Nephron progenitor cell (in vitro differentiated cells): ENCODE measurements around the gene UBE2QL1.

Source experiments
- DNase-seq: peaks from one replicate; pipeline ENCODE4 v3.0.0; 2021
- H3K27ac Mint-ChIP-seq: 2 replicates; pipeline ENCODE4 v1.8.0; 2021; ENCODE audit warnings: mild to moderate bottlenecking, moderate library complexity, mixed read lengths
- H3K27me3 Mint-ChIP-seq: 2 replicates; pipeline ENCODE4 v1.8.0; 2021; ENCODE audit warnings: mild to moderate bottlenecking, low read depth, mixed read lengths; ENCODE audit not compliant: poor library complexity
- H3K36me3 Mint-ChIP-seq: 2 replicates; pipeline ENCODE4 v1.8.0; 2021; ENCODE audit warnings: low read depth, mixed read lengths
- H3K4me1 Mint-ChIP-seq: 2 replicates; pipeline ENCODE4 v1.8.0; 2021; ENCODE audit warnings: mixed read lengths
- H3K4me3 Mint-ChIP-seq: 2 replicates; pipeline ENCODE4 v1.8.0; 2021; ENCODE audit warnings: mild to moderate bottlenecking, moderate library complexity, mixed read lengths
- H3K9me3 Mint-ChIP-seq: 2 replicates; pipeline ENCODE4 v1.8.0; 2021; ENCODE audit warnings: mild to moderate bottlenecking, moderate library complexity, mixed read lengths
- CTCF ChIP-seq: fragments of 200-600 bp; sonication (generic); IDR thresholded peaks from 2 replicates; pipeline ENCODE4 v1.5.0; 2021; ENCODE audit warnings: antibody characterized with exemption

Gene UBE2QL1

GRCh38 chr5:6497262-6497661 is 48.6 kb downstream of the UBE2QL1 start:
- Mint-ChIP-seq H3K4me3 (no peak overlapping the region), H3K36me3 (peaks cover under 1% of the 10 kb centered on the region), H3K27me3 (peaks cover 27% of the 10 kb centered on the region), H3K27ac (no peak overlapping the region), H3K9me3 (no peaks in the 10 kb centered on the region), H3K4me1 (peaks cover 15% of the 10 kb centered on the region)
- no peak for DNase-seq
- TF ChIP-seq CTCF, result no peak

GRCh38 chr5:6498968-6499367 is 50.3 kb downstream of the UBE2QL1 start:
- H3K4me3 Mint-ChIP-seq, result no peak overlapping the region
- H3K9me3 Mint-ChIP-seq, result peaks cover 4% of the 10 kb centered on the region
- peaks cover 15% of the 10 kb centered on the region for H3K4me1 Mint-ChIP-seq
- no peak for TF ChIP-seq CTCF
- peaks cover 16% of the 10 kb centered on the region for H3K27me3 Mint-ChIP-seq
- H3K27ac Mint-ChIP-seq, result no peak overlapping the region
- DNase-seq, result no peak
- H3K36me3 Mint-ChIP-seq, result no peaks in the 10 kb centered on the region

GRCh38 chr5:6501701-6502100 is 53.0 kb downstream of the UBE2QL1 start:
- peaks cover 1% of the 10 kb centered on the region for H3K4me1 Mint-ChIP-seq
- no peaks in the 10 kb centered on the region for H3K36me3 Mint-ChIP-seq
- H3K27me3 Mint-ChIP-seq, result peaks cover 11% of the 10 kb centered on the region
- DNase-seq, result no peak
- H3K4me3 Mint-ChIP-seq, result no peak overlapping the region
- no peak for TF ChIP-seq CTCF
- H3K9me3 Mint-ChIP-seq, result peaks cover 4% of the 10 kb centered on the region
- no peak overlapping the region for H3K27ac Mint-ChIP-seq

- peaks cover 11% of the 10 kb centered on the region for H3K27me3 Mint-ChIP-seq
- TF ChIP-seq CTCF, result no peak
Measured at GRCh38 chr5:6502421-6502820, 53.8 kb downstream of the UBE2QL1 start.

GRCh38 chr5:6503342-6503741 is 54.7 kb downstream of the UBE2QL1 start:
- no peak for DNase-seq
- Mint-ChIP-seq H3K4me1 (no peaks in the 10 kb centered on the region), H3K27ac (no peak overlapping the region), H3K4me3 (no peak overlapping the region), H3K27me3 (peaks cover 11% of the 10 kb centered on the region), H3K9me3 (peaks cover 4% of the 10 kb centered on the region), H3K36me3 (no peaks in the 10 kb centered on the region)
- no peak for TF ChIP-seq CTCF

More at GRCh38 chr5:6502421-6502820, 53.8 kb downstream of the UBE2QL1 start:
- H3K27ac Mint-ChIP-seq, result no peak overlapping the region
- peaks cover 4% of the 10 kb centered on the region for H3K9me3 Mint-ChIP-seq
- H3K4me1 Mint-ChIP-seq, result no peaks in the 10 kb centered on the region
- H3K36me3 Mint-ChIP-seq, result no peaks in the 10 kb centered on the region
- H3K4me3 Mint-ChIP-seq, result no peak overlapping the region
- DNase-seq, result no peak

GRCh38 chr5:6504677-6505415 is 56.2 kb downstream of the UBE2QL1 start:
- Mint-ChIP-seq H3K27ac (no peak overlapping the region), H3K4me3 (no peak overlapping the region), H3K27me3 (peaks cover 5% of the 10 kb centered on the region), H3K4me1 (no peaks in the 10 kb centered on the region), H3K9me3 (peaks cover 4% of the 10 kb centered on the region), H3K36me3 (no peaks in the 10 kb centered on the region)
- no peak for TF ChIP-seq CTCF
- DNase-seq, result no peak
